ENCODE measurements around the gene CCDC3.
"Not testable (repeated sequence)": the region's sequence is repeated elsewhere in the genome, so short reads cannot be mapped to it uniquely, and the experiment has no call there.

CCDC3 gene

GRCh38 chr10:13001041-13001886 is at the start of gene CCDC3:
Gene CCDC3 (minus strand): TSS chr10:13001713. CDS start chr10:13001570, 143 bp downstream.
- no peak for DNase-seq (ENCODE audit: low read depth, low spot score)

- DNase-seq (ENCODE audit: low read depth, low spot score): no peak
Measured at GRCh38 chr10:13051126-13051694, 49.7 kb upstream of the CCDC3 start.

- DNase-seq (ENCODE audit: low read depth, low spot score): no peak
Measured at GRCh38 chr10:13049774-13050420, 48.4 kb upstream of the CCDC3 start.

GRCh38 chr10:13048762-13049161 is 47.2 kb upstream of the CCDC3 start:
- DNase-seq (ENCODE audit: low read depth, low spot score): no peak

- DNase-seq (ENCODE audit: low read depth, low spot score): no peak
Measured at GRCh38 chr10:13047529-13048206, 46.2 kb upstream of the CCDC3 start.

- no peak for DNase-seq (ENCODE audit: low read depth, low spot score)
Measured at GRCh38 chr10:13046851-13047528, 45.5 kb upstream of the CCDC3 start.

- DNase-seq (ENCODE audit: low read depth, low spot score): no peak
Measured at GRCh38 chr10:13043520-13043919, 42.0 kb upstream of the CCDC3 start.

GRCh38 chr10:13039761-13040160 is 38.2 kb upstream of the CCDC3 start:
- no peak for DNase-seq (ENCODE audit: low read depth, low spot score)

- no peak for DNase-seq (ENCODE audit: low read depth, low spot score)
Measured at GRCh38 chr10:13038391-13038790, 36.9 kb upstream of the CCDC3 start.

GRCh38 chr10:13037832-13038231 is 36.3 kb upstream of the CCDC3 start:
- DNase-seq (ENCODE audit: low read depth, low spot score): no peak

GRCh38 chr10:13036841-13037240 is 35.3 kb upstream of the CCDC3 start:
- no peak for DNase-seq (ENCODE audit: low read depth, low spot score)

- DNase-seq (ENCODE audit: low read depth, low spot score): not testable (repeated sequence)
Measured at GRCh38 chr10:13035731-13036130, 34.2 kb upstream of the CCDC3 start.

- no peak for DNase-seq (ENCODE audit: low read depth, low spot score)
Measured at GRCh38 chr10:13026873-13027272, 25.4 kb upstream of the CCDC3 start.

GRCh38 chr10:13023754-13024153 is 22.2 kb upstream of the CCDC3 start:
- DNase-seq (ENCODE audit: low read depth, low spot score): no peak

GRCh38 chr10:13019280-13019679 is 17.8 kb upstream of the CCDC3 start:
- DNase-seq (ENCODE audit: low read depth, low spot score): no peak

- DNase-seq (ENCODE audit: low read depth, low spot score): no peak
Measured at GRCh38 chr10:13018171-13018570, 16.7 kb upstream of the CCDC3 start.

- DNase-seq (ENCODE audit: low read depth, low spot score): no peak
Measured at GRCh38 chr10:13016886-13017285, 15.4 kb upstream of the CCDC3 start.

GRCh38 chr10:13016426-13016825 is 14.9 kb upstream of the CCDC3 start:
- DNase-seq (ENCODE audit: low read depth, low spot score): no peak

GRCh38 chr10:13006037-13006436 is 4.5 kb upstream of the CCDC3 start:
- no peak for DNase-seq (ENCODE audit: low read depth, low spot score)

- DNase-seq (ENCODE audit: low read depth, low spot score): no peak
Measured at GRCh38 chr10:13003759-13004158, 2.2 kb upstream of the CCDC3 start.

GRCh38 chr10:13003004-13003403 is 1.5 kb upstream of the CCDC3 start:
- no peak for DNase-seq (ENCODE audit: low read depth, low spot score)

- no peak for DNase-seq (ENCODE audit: low read depth, low spot score)
Measured at GRCh38 chr10:13001887-13002212, 337 bp upstream of the CCDC3 start.

Measured in activated CD4-positive, CD25-positive, alpha-beta regulatory T cell treated with anti-CD3 and anti-CD28 coated beads, Interleukin-2, amount 50 U/mL, for 16 hours (primary cell).